Colon (tissue), 2 donors: Measurements from ENCODE around the gene NHSL1.

Experiments
- FAIRE-seq: peaks from 2 replicates; lab custom pipeline; 2012; peaks lifted over from hg19 to GRCh38; lab: Jason Lieb, UNC
- donor health status: control.
- donor health status: control.

Gene NHSL1

GRCh38 chr6:138499303-138500018 is at the start of gene NHSL1:
Gene NHSL1 (minus strand): TSS chr6:138499494. CDS start chr6:138499290, 204 bp downstream.
- FAIRE-seq = no peak

GRCh38 chr6:138546733-138547185 is 47.5 kb upstream of the NHSL1 start:
- FAIRE-seq = no peak

GRCh38 chr6:138545621-138545980 is 46.3 kb upstream of the NHSL1 start:
- FAIRE-seq = no peak

- no peak for FAIRE-seq
These were observed 45.2 kb upstream of the NHSL1 start for GRCh38 chr6:138544501-138544900.

- FAIRE-seq = no peak
These were observed 44.4 kb upstream of the NHSL1 start for GRCh38 chr6:138543657-138544056.

GRCh38 chr6:138541823-138542481 is 42.7 kb upstream of the NHSL1 start:
- no peak for FAIRE-seq

- FAIRE-seq = no peak
These were observed 41.2 kb upstream of the NHSL1 start for GRCh38 chr6:138540468-138540867.

- no peak for FAIRE-seq
These were observed 40.6 kb upstream of the NHSL1 start for GRCh38 chr6:138539876-138540275.

GRCh38 chr6:138538390-138539031 is 39.2 kb upstream of the NHSL1 start:
- FAIRE-seq = no peak

- no peak for FAIRE-seq
These were observed 37.8 kb upstream of the NHSL1 start for GRCh38 chr6:138537106-138537505.

- FAIRE-seq = no peak
These were observed 36.6 kb upstream of the NHSL1 start for GRCh38 chr6:138535728-138536455.

- no peak for FAIRE-seq
These were observed 34.4 kb upstream of the NHSL1 start for GRCh38 chr6:138533667-138534066.

- FAIRE-seq = no peak
These were observed 32.1 kb upstream of the NHSL1 start for GRCh38 chr6:138531387-138531786.

GRCh38 chr6:138529478-138529877 is 30.2 kb upstream of the NHSL1 start:
- no peak for FAIRE-seq

GRCh38 chr6:138528956-138529355 is 29.7 kb upstream of the NHSL1 start:
- FAIRE-seq = no peak

- FAIRE-seq = no peak
These were observed 28.8 kb upstream of the NHSL1 start for GRCh38 chr6:138528137-138528536.

GRCh38 chr6:138527411-138528088 is 28.3 kb upstream of the NHSL1 start:
- FAIRE-seq = no peak

- no peak for FAIRE-seq
These were observed 27.5 kb upstream of the NHSL1 start for GRCh38 chr6:138526822-138527235.

- FAIRE-seq = no peak
These were observed 26.1 kb upstream of the NHSL1 start for GRCh38 chr6:138525355-138525754.

GRCh38 chr6:138524526-138524925 is 25.2 kb upstream of the NHSL1 start:
- no peak for FAIRE-seq

GRCh38 chr6:138523347-138524210 is 24.3 kb upstream of the NHSL1 start:
- FAIRE-seq = no peak
